Testis (tissue), 3 donors: Measurements from ENCODE around the gene SYNE1. TPM values are rescaled to one million over a fixed set of nuclear protein-coding genes. Genes with fewer than 3 reads are reported as not detected.
"Not testable (repeated sequence)": the region's sequence is repeated elsewhere in the genome, so short reads cannot be mapped to it uniquely, and the experiment has no call there.

Experiments used
- DNase-seq: peaks from one replicate; pipeline ENCODE4 v3.0.0-alpha.2; 2019
- H3K27ac ChIP-seq, 2 donors: fragments of 200-600 bp; sonication (generic); one replicate each; pipeline ENCODE4 v1.5.1; 2019
- H3K27me3 ChIP-seq: fragments of 200-600 bp; sonication (generic); one replicate; pipeline ENCODE4 v1.5.1; 2019
- H3K36me3 ChIP-seq: fragments of 200-600 bp; sonication (generic); one replicate; pipeline ENCODE4 v1.5.1; 2017; ENCODE audit warnings: low read depth; ENCODE audit errors: missing control alignments
- H3K4me1 ChIP-seq: fragments of 200-600 bp; sonication (generic); one replicate; pipeline ENCODE4 v1.5.1; 2019
- H3K4me3 ChIP-seq, 2 donors: fragments of 200-600 bp; sonication (generic); one replicate each; pipeline ENCODE4 v1.5.1; 2017 to 2019
- H3K9me3 ChIP-seq: fragments of 200-600 bp; sonication (generic); one replicate; pipeline ENCODE4 v1.5.1; 2017
- CTCF ChIP-seq, 3 experiments: fragments of 450-650 bp in 2 of 3; fragments of 200-600 bp in 1 of 3; sonication (generic) in 1 of 3; IDR thresholded peaks; one replicate each; pipeline ENCODE4 v1.5.1; 2016 to 2019; ENCODE audit warnings: antibody characterized with exemption in 3 of 3, mild to moderate bottlenecking in 2 of 3, moderate library complexity in 1 of 3
- POLR2A ChIP-seq: fragments of 450-650 bp; IDR thresholded peaks from one replicate; pipeline ENCODE4 v1.6.1; 2017; ENCODE audit warnings: antibody characterized with exemption, mild to moderate bottlenecking, moderate library complexity
- WGBS, 2 donors: methylation state at CpG; one replicate each; pipeline ENCODE4 v1.1.5; 2018; 5-methylcytosine and 5-hydroxymethylcytosine counted together
- intact Hi-C: fragments of 100-400 bp; cut with DNase I; formaldehyde crosslinking; loops from one replicate; pipeline ENCODE4 v1.15.1; 2023; ENCODE audit warnings: low total_unique reads
- polyA plus RNA-seq: library from polyadenylated mRNA; stranded (reverse); fragments of 350-450 nt; fragmentation: Illumina TruSeq; extraction: RNeasy Lipid Tissue Mini Kit (QIAGEN cat#74804); gene quantifications from one replicate; pipeline ENCODE4 v1.2.3, GENCODE V29; 2014; ENCODE audit warnings: low read depth, low replicate concordance; ENCODE audit not compliant: insufficient read depth
- total RNA-seq, 2 donors: library from RNA; depleted of rRNA; stranded (reverse); fragments of >200 nt; gene quantifications; one replicate each; pipeline ENCODE4 v1.2.3, GENCODE V29; 2016

The SYNE1 gene
- total and polyA plus RNA-seq, 3 donors from 2014 or later: 57.2 to 255 (median 228) TPM

- Histone ChIP-seq H3K4me3 (no peak overlapping the region), H3K36me3 (no peaks in the 10 kb centered on the region), H3K27me3 (no peaks in the 10 kb centered on the region), H3K9me3 (no peaks in the 10 kb centered on the region), H3K27ac (no peak overlapping the region), H3K4me1 (no peaks in the 10 kb centered on the region)
- no peak for DNase-seq
- TF ChIP-seq POLR2A: no peak
- TF ChIP-seq CTCF (IDR thresholded peaks at IDR 0.05): no peak
- intact Hi-C loops: no loop called here
- WGBS, 2 donors: 83 to 90% methylated on average over 6 of the region's 6 CpGs
These were observed 134.6 kb downstream of the SYNE1 start for GRCh38 chr6:152502421-152503188.

GRCh38 chr6:152499931-152500330 is 137.2 kb downstream of the SYNE1 start:
- 91 to 93% methylated on average over 2 of the region's 2 CpGs for WGBS, 2 donors
- DNase-seq: no peak
- no peak overlapping the region for H3K27ac ChIP-seq

GRCh38 chr6:152496731-152497130 is 140.4 kb downstream of the SYNE1 start:
- Histone ChIP-seq H3K4me3 (no peak overlapping the region), H3K4me1 (no peaks in the 10 kb centered on the region), H3K9me3 (no peaks in the 10 kb centered on the region), H3K27ac (no peak overlapping the region), H3K27me3 (no peaks in the 10 kb centered on the region), H3K36me3 (no peaks in the 10 kb centered on the region)
- no peak for TF ChIP-seq POLR2A
- TF ChIP-seq CTCF (IDR thresholded peaks at IDR 0.05): no peak
- intact Hi-C loops: no loop called here
- 90 to 92% methylated on average over 5 of the region's 5 CpGs for WGBS, 2 donors
- DNase-seq: no peak

More at GRCh38 chr6:152499931-152500330, 137.2 kb downstream of the SYNE1 start:
- intact Hi-C loops: no loop called here
- H3K4me3 ChIP-seq: no peak overlapping the region
- no peaks in the 10 kb centered on the region for H3K9me3 ChIP-seq
- H3K4me1 ChIP-seq: no peaks in the 10 kb centered on the region
- TF ChIP-seq POLR2A: no peak
- no peak for TF ChIP-seq CTCF (IDR thresholded peaks at IDR 0.05)
- no peaks in the 10 kb centered on the region for H3K27me3 ChIP-seq
- H3K36me3 ChIP-seq: no peaks in the 10 kb centered on the region

- WGBS, 2 donors: 90 to 96% methylated on average over 6 of the region's 6 CpGs
- H3K36me3 ChIP-seq: not testable (repeated sequence)
These were observed 141.7 kb downstream of the SYNE1 start for GRCh38 chr6:152495456-152495855.

GRCh38 chr6:152492281-152492680 is 144.9 kb downstream of the SYNE1 start:
- H3K36me3 ChIP-seq, H3K27ac ChIP-seq, DNase-seq, intact Hi-C loops, H3K9me3 ChIP-seq, H3K27me3 ChIP-seq, H3K4me3 ChIP-seq, H3K4me1 ChIP-seq: not testable (repeated sequence)
- 90 to 97% methylated on average over 3 of the region's 3 CpGs for WGBS, 2 donors

More at GRCh38 chr6:152495456-152495855, 141.7 kb downstream of the SYNE1 start:
- intact Hi-C loops, H3K4me3 ChIP-seq, H3K9me3 ChIP-seq, H3K27me3 ChIP-seq, H3K27ac ChIP-seq, DNase-seq, H3K4me1 ChIP-seq: not testable (repeated sequence)

GRCh38 chr6:152491501-152491900 is 145.7 kb downstream of the SYNE1 start:
- H3K4me1 ChIP-seq, H3K27me3 ChIP-seq, H3K27ac ChIP-seq, intact Hi-C loops, H3K9me3 ChIP-seq, DNase-seq, H3K36me3 ChIP-seq, H3K4me3 ChIP-seq: not testable (repeated sequence)
- WGBS, 2 donors: 84 to 94% methylated on average over 2 of the region's 2 CpGs

- H3K4me3 ChIP-seq, H3K4me1 ChIP-seq, H3K27ac ChIP-seq, H3K9me3 ChIP-seq, intact Hi-C loops, H3K27me3 ChIP-seq, DNase-seq, H3K36me3 ChIP-seq: not testable (repeated sequence)
- WGBS, 2 donors: 82 to 85% methylated on average over 5 of the region's 5 CpGs
These were observed 146.2 kb downstream of the SYNE1 start for GRCh38 chr6:152490971-152491378.
